HL-60 (cell line): ENCODE results near the gene IRS1.
"Not testable (repeated sequence)": the region's sequence is repeated elsewhere in the genome, so short reads cannot be mapped to it uniquely, and the experiment has no call there.

Source experiments
- DNase-seq, 2 experiments: peaks; one replicate each; pipeline ENCODE4 v3.0.0-alpha.2; 2010 to 2020; ENCODE audit warnings: low read depth in 1 of 2, low spot score in 1 of 2
- H3K27ac ChIP-seq: fragments of 250-450 bp; sonication (Bioruptor Pico); replicated peaks from 2 replicates; pipeline ENCODE4 v1.5.1; 2020; ENCODE audit warnings: mild to moderate bottlenecking, moderate library complexity
- H3K27me3 ChIP-seq: fragments of 250-450 bp; sonication (Bioruptor Pico); 2 replicates; pipeline ENCODE4 v1.5.1; 2021; ENCODE audit warnings: mild to moderate bottlenecking, moderate library complexity; ENCODE audit not compliant: insufficient read depth, poor library complexity, severe bottlenecking
- H3K4me3 ChIP-seq: replicated peaks from 2 replicates; pipeline ENCODE4 v1.5.1; 2011; ENCODE audit warnings: mild to moderate bottlenecking, control low read depth, low read length; ENCODE audit not compliant: insufficient read depth
- CTCF ChIP-seq: IDR thresholded peaks from one replicate; pipeline ENCODE4 v1.5.1; 2011; ENCODE audit warnings: low read length, control low read depth, inconsistent platforms; ENCODE audit not compliant: insufficient read depth
- GABPA ChIP-seq: IDR thresholded peaks from 2 replicates; pipeline ENCODE4 v1.6.1; 2012; ENCODE audit warnings: low read depth
- POLR2AphosphoS5 ChIP-seq: IDR thresholded peaks from 2 replicates; pipeline ENCODE4 v1.6.1; 2012; ENCODE audit warnings: low read depth
- REST ChIP-seq: IDR thresholded peaks from 2 replicates; pipeline ENCODE4 v1.6.1; 2012; ENCODE audit warnings: low read depth; ENCODE audit not compliant: insufficient replicate concordance
- SPI1 ChIP-seq: IDR thresholded peaks from 2 replicates; pipeline ENCODE4 v1.6.1; 2012; ENCODE audit warnings: low read depth, mild to moderate bottlenecking, borderline replicate concordance

Gene IRS1

GRCh38 chr2:226845386-226846116, 45.9 kb upstream of the IRS1 start:
- TF ChIP-seq GABPA: no peak
- TF ChIP-seq REST: no peak
- no peak for TF ChIP-seq POLR2AphosphoS5
- TF ChIP-seq CTCF: no peak
- TF ChIP-seq SPI1: no peak
- H3K27ac ChIP-seq: no peak overlapping the region
- DNase-seq: no peak
- no peak overlapping the region for H3K4me3 ChIP-seq
- no peaks in the 10 kb centered on the region for H3K27me3 ChIP-seq

DNA sequence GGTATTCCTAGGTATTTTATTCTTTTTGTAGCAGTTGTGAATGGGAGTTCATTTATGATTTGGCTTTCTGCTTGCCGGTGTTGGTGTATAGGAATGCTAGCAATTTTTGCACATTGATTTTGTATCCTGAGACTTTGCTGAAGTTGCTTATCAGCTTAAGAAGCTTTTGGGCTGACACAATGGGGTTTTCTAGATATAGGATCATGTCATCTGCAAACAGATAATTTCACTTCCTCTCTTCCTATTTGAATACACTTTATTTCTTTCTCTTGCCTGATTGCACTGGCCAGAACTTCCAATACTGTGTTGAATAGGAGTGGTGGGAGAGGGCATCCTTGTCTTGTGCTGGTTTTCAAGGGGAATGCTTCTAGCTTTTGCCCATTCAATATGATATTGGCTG, 43.4 kb upstream of the IRS1 start:
- H3K4me3 ChIP-seq, DNase-seq, H3K27me3 ChIP-seq, H3K27ac ChIP-seq: not testable (repeated sequence)

GRCh38 chr2:226839951-226840350, 40.3 kb upstream of the IRS1 start:
- Histone ChIP-seq H3K27ac (no peak overlapping the region), H3K27me3 (no peaks in the 10 kb centered on the region), H3K4me3 (no peak overlapping the region)
- DNase-seq: no peak
- TF ChIP-seq REST (no peak), CTCF (no peak), POLR2AphosphoS5 (no peak)

GRCh38 chr2:226839161-226839560, 39.5 kb upstream of the IRS1 start:
- TF ChIP-seq GABPA (no peak), POLR2AphosphoS5 (no peak), REST (no peak), SPI1 (no peak)
- H3K4me3 ChIP-seq: no peak overlapping the region
- DNase-seq: no peak
- no peaks in the 10 kb centered on the region for H3K27me3 ChIP-seq
- H3K27ac ChIP-seq: no peak overlapping the region
